Measurements from ENCODE around the gene SH3GLB2.
"Not testable (repeated sequence)": the region's sequence is repeated elsewhere in the genome, so short reads cannot be mapped to it uniquely, and the experiment has no call there.

Gene SH3GLB2

DNA sequence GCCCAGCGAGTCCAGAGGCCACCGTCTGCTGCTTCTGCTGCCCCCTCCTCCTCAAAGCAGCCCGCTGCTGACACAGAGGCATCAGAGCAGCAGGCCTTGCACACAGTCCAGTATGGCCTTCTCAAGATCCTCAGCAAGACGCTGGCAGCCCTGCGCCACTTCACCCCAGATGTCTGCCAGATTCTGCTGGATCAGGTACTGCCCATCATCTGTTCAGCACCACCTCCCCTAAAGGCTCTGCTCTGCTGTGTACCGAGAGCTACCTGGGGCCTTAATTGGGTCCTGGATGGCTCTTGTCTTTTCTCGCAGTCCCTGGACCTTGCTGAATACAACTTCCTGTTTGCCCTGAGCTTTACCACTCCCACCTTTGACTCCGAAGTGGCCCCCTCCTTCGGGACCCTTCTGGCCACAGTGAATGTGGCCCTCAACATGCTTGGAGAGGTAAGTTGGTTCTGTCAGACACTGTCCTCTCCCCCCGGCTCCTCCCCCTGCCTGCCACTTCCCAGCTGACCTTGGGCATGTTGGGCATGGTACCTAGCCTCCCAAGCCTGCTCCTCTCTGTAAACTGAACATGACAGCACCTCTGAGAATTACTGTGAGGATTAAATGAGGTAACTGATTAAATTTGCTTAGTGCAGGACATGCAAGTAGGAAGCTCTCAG, 22.7 kb downstream of the SH3GLB2 start:
- TF ChIP-seq OSR1 (CRISPR knock-in tag; IDR thresholded peaks at IDR 0.05) (no peak), RARB (CRISPR knock-in tag; IDR thresholded peaks at IDR 0.05) (no peak), TCF4 (CRISPR knock-in tag; IDR thresholded peaks at IDR 0.05; ENCODE audit: borderline replicate concordance) (no peak), CREB5 (CRISPR knock-in tag; IDR thresholded peaks at IDR 0.05; ENCODE audit: low read depth) (no peak), ARNTL (CRISPR knock-in tag; IDR thresholded peaks at IDR 0.05; ENCODE audit: borderline replicate concordance, low read depth) (no peak), ZFP3 (CRISPR knock-in tag; IDR thresholded peaks at IDR 0.05) (no peak), ZFP30 (CRISPR knock-in tag; IDR thresholded peaks at IDR 0.05) (no peak), BACH2 (CRISPR knock-in tag; IDR thresholded peaks at IDR 0.05; ENCODE audit: borderline replicate concordance) (no peak), PPARA (CRISPR knock-in tag; IDR thresholded peaks at IDR 0.05; ENCODE audit: borderline replicate concordance) (no peak), ESRRG (CRISPR knock-in tag; IDR thresholded peaks at IDR 0.05) (no peak), ISL1 (CRISPR knock-in tag; IDR thresholded peaks at IDR 0.05) (no peak), GLIS3 (CRISPR knock-in tag; IDR thresholded peaks at IDR 0.05) (no peak), TSHZ2 (CRISPR knock-in tag; IDR thresholded peaks at IDR 0.05) (no peak), ZNF565 (CRISPR knock-in tag; conservative IDR thresholded peaks at IDR 0.05; ENCODE audit: low read depth) (no peak), TOX (CRISPR knock-in tag; IDR thresholded peaks at IDR 0.05; ENCODE audit: borderline replicate concordance) (no peak), ZC3H10 (CRISPR knock-in tag; IDR thresholded peaks at IDR 0.05) (no peak), ZNF70 (CRISPR knock-in tag; IDR thresholded peaks at IDR 0.05) (no peak), ZNF8 (CRISPR knock-in tag; IDR thresholded peaks at IDR 0.05) (no peak)
- TF ChIP-seq, protein P1, sequence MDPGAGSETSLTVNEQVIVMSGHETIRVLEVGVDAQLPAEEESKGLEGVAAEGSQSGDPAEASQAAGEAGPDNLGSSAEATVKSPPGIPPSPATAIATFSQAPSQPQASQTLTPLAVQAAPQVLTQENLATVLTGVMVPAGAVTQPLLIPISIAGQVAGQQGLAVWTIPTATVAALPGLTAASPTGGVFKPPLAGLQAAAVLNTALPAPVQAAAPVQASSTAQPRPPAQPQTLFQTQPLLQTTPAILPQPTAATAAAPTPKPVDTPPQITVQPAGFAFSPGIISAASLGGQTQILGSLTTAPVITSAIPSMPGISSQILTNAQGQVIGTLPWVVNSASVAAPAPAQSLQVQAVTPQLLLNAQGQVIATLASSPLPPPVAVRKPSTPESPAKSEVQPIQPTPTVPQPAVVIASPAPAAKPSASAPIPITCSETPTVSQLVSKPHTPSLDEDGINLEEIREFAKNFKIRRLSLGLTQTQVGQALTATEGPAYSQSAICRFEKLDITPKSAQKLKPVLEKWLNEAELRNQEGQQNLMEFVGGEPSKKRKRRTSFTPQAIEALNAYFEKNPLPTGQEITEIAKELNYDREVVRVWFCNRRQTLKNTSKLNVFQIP (CRISPR knock-in tag; IDR thresholded peaks at IDR 0.05; ENCODE audit: borderline replicate concordance, low read depth): no peak
- TF ChIP-seq, protein P2, sequence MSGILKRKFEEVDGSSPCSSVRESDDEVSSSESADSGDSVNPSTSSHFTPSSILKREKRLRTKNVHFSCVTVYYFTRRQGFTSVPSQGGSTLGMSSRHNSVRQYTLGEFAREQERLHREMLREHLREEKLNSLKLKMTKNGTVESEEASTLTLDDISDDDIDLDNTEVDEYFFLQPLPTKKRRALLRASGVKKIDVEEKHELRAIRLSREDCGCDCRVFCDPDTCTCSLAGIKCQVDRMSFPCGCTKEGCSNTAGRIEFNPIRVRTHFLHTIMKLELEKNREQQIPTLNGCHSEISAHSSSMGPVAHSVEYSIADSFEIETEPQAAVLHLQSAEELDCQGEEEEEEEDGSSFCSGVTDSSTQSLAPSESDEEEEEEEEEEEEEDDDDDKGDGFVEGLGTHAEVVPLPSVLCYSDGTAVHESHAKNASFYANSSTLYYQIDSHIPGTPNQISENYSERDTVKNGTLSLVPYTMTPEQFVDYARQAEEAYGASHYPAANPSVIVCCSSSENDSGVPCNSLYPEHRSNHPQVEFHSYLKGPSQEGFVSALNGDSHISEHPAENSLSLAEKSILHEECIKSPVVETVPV (CRISPR knock-in tag; IDR thresholded peaks at IDR 0.05): no peak
- ATAC-seq: no peak

DNA sequence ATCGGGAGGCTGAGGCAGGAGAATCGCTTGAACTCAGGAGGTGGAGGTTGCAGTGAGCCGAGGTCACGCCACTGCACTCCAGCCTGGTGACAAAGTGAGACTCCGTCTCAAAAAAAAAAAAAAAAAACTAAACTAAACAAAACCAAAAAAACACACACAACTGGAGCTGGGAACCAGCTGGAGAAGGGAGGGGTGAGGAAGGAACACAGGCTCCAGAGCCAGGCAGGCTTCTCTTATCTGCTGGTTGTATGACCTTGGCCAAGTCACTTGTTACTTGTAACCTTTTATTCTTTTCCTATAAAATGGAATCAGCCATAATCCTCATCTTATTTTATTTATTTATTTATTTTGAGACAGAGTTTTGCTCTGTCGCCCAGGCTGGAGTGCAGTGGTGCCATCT, 24.0 kb downstream of the SH3GLB2 start:
- not testable (repeated sequence) for ATAC-seq

DNA sequence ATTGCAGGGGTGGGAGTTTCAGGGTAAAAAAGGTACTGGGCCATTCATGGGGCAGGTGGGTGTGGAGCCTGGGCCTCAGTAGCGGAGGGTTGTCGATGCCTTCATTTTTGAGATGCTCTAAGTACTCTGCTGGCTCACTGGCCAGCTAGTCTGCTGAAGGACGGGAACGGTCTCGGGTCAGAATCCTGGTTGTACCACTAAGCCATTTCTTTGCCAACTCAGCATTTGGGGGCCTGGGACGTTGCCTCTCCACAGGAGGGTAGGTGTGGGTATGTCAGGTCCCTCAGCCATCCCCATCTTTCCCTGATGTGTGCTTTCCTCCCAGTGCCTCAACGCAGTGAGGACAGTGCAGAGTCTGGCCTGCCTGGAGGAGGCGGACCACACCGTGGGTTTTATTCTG, 25.1 kb downstream of the SH3GLB2 start:
- ATAC-seq: no peak
- TF ChIP-seq OSR1 (CRISPR knock-in tag; IDR thresholded peaks at IDR 0.05) (no peak), CREB5 (CRISPR knock-in tag; IDR thresholded peaks at IDR 0.05; ENCODE audit: low read depth) (no peak), TCF4 (CRISPR knock-in tag; IDR thresholded peaks at IDR 0.05; ENCODE audit: borderline replicate concordance) (no peak), ZNF565 (CRISPR knock-in tag; conservative IDR thresholded peaks at IDR 0.05; ENCODE audit: low read depth) (no peak)
- TF ChIP-seq, protein P1 (CRISPR knock-in tag; IDR thresholded peaks at IDR 0.05; ENCODE audit: borderline replicate concordance, low read depth): no peak
- TF ChIP-seq, protein P3, sequence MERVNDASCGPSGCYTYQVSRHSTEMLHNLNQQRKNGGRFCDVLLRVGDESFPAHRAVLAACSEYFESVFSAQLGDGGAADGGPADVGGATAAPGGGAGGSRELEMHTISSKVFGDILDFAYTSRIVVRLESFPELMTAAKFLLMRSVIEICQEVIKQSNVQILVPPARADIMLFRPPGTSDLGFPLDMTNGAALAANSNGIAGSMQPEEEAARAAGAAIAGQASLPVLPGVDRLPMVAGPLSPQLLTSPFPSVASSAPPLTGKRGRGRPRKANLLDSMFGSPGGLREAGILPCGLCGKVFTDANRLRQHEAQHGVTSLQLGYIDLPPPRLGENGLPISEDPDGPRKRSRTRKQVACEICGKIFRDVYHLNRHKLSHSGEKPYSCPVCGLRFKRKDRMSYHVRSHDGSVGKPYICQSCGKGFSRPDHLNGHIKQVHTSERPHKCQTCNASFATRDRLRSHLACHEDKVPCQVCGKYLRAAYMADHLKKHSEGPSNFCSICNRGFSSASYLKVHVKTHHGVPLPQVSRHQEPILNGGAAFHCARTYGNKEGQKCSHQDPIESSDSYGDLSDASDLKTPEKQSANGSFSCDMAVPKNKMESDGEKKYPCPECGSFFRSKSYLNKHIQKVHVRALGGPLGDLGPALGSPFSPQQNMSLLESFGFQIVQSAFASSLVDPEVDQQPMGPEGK (CRISPR knock-in tag; IDR thresholded peaks at IDR 0.05; ENCODE audit: borderline replicate concordance): no peak
